HL-60 (cell line): ENCODE results near the gene DOCK8.
"Not testable (repeated sequence)": the region's sequence is repeated elsewhere in the genome, so short reads cannot be mapped to it uniquely, and the experiment has no call there.

Experiments used
- GABPA ChIP-seq: IDR thresholded peaks from 2 replicates; pipeline ENCODE4 v1.6.1; 2012; ENCODE audit warnings: low read depth
- TF ChIP-seq, protein P1 (sequence below): IDR thresholded peaks from one replicate; pipeline ENCODE4 v1.5.1; 2011; ENCODE audit warnings: low read length, control low read depth, inconsistent platforms; ENCODE audit not compliant: insufficient read depth

DNA sequence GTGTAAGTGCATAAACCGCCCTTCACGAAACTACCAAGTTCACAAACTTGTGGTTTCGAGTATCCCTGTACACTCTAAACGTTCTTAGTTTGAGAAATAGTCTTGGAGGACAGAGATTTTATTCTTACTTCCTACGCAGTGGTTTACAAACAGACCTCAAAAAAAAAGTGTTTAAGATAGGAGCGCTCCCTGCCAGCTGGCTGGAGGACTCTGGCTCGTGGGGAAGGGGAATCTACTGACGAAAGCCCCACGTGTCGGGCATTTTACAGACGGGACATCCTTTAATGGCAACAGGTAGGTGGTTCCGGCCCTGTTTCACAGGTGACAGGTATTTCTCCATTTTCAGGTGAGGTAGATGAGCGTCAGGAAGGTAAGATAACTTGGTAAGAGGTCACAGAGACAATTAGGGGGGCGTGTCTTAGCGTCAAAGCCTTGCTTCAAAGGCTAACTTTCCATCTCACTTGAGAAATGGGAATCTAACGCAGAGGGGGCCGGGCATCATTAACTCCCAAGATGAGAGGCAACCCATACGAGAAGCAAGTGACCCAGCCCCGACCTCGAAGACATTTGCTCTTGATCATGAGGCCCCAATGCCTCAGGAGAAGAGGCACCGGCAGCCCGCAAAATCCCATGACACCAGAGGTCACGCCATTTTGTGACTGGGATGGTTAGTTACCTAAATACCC lies 36.4 kb upstream of the DOCK8 start:
- TF ChIP-seq, protein P1, sequence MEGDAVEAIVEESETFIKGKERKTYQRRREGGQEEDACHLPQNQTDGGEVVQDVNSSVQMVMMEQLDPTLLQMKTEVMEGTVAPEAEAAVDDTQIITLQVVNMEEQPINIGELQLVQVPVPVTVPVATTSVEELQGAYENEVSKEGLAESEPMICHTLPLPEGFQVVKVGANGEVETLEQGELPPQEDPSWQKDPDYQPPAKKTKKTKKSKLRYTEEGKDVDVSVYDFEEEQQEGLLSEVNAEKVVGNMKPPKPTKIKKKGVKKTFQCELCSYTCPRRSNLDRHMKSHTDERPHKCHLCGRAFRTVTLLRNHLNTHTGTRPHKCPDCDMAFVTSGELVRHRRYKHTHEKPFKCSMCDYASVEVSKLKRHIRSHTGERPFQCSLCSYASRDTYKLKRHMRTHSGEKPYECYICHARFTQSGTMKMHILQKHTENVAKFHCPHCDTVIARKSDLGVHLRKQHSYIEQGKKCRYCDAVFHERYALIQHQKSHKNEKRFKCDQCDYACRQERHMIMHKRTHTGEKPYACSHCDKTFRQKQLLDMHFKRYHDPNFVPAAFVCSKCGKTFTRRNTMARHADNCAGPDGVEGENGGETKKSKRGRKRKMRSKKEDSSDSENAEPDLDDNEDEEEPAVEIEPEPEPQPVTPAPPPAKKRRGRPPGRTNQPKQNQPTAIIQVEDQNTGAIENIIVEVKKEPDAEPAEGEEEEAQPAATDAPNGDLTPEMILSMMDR = not testable (repeated sequence)
- not testable (repeated sequence) for TF ChIP-seq GABPA
